Fibroblast of pulmonary artery (primary cell): Measurements from ENCODE around the gene MKRN2OS.
A peak's percentile ranks its signal among the peaks of the same experiment; 100 is the strongest.
"Not testable (repeated sequence)": the region's sequence is repeated elsewhere in the genome, so short reads cannot be mapped to it uniquely, and the experiment has no call there.

ENCODE experiments used
- DNase-seq: peaks from one replicate; pipeline ENCODE4 v3.0.0-alpha.2; 2010; ENCODE audit warnings: low read depth
- H3K4me3 ChIP-seq: replicated peaks from 2 replicates; pipeline ENCODE4 v1.5.1; 2011; ENCODE audit warnings: low read depth, mild to moderate bottlenecking, control low read depth, low read length, moderate library complexity
- TF ChIP-seq, protein P1 (sequence below): IDR thresholded peaks from 2 replicates; pipeline ENCODE4 v1.5.1; 2011; ENCODE audit warnings: mild to moderate bottlenecking, control low read depth, low read length, inconsistent platforms; ENCODE audit errors: missing control alignments

MKRN2OS gene

GRCh38 chr3:12556690-12557472 is 11.6 kb upstream of the MKRN2OS start, which contains the start of gene MKRN2:
MKRN2 (plus strand) TSS chr3:12557087; CDS start chr3:12557151, 64 bp downstream.
- peak; percentile 86 for DNase-seq
- TF ChIP-seq, protein P1, sequence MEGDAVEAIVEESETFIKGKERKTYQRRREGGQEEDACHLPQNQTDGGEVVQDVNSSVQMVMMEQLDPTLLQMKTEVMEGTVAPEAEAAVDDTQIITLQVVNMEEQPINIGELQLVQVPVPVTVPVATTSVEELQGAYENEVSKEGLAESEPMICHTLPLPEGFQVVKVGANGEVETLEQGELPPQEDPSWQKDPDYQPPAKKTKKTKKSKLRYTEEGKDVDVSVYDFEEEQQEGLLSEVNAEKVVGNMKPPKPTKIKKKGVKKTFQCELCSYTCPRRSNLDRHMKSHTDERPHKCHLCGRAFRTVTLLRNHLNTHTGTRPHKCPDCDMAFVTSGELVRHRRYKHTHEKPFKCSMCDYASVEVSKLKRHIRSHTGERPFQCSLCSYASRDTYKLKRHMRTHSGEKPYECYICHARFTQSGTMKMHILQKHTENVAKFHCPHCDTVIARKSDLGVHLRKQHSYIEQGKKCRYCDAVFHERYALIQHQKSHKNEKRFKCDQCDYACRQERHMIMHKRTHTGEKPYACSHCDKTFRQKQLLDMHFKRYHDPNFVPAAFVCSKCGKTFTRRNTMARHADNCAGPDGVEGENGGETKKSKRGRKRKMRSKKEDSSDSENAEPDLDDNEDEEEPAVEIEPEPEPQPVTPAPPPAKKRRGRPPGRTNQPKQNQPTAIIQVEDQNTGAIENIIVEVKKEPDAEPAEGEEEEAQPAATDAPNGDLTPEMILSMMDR: no peak
- peak within 1 kb of the TSS; percentile 76 for H3K4me3 ChIP-seq

GRCh38 chr3:12556314-12556689 is 11.0 kb upstream of the MKRN2OS start:
- DNase-seq: no peak
- TF ChIP-seq, protein P1: no peak
- peak overlapping the region; percentile 76 for H3K4me3 ChIP-seq

DNA sequence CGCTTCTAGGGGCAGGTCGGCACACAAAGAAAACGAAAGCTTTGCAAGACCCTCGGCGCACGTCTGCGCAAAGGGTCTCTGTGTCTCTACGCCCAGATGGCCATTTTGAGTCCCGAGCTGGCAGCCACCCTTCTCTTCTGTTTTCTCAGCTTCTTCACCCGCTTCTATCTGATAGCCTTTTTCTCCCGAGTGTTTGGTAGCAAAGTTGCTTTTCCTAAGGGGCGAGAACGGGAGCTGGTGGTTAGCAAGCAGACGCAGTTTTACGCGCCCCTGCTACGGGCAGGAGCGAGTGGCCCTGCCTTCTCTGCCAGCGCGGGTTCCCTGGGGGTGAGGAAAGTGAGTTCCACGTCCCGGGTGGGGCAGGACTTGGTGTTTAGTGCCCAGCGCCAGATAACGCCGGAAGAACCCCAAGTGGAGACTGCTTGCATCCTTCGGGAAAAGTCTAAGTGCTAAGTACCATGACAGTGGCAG is 8.7 kb upstream of the MKRN2OS start:
- peak; percentile 29 for DNase-seq
- peak overlapping the region; percentile 64 for H3K4me3 ChIP-seq
- TF ChIP-seq, protein P1: no peak

DNA sequence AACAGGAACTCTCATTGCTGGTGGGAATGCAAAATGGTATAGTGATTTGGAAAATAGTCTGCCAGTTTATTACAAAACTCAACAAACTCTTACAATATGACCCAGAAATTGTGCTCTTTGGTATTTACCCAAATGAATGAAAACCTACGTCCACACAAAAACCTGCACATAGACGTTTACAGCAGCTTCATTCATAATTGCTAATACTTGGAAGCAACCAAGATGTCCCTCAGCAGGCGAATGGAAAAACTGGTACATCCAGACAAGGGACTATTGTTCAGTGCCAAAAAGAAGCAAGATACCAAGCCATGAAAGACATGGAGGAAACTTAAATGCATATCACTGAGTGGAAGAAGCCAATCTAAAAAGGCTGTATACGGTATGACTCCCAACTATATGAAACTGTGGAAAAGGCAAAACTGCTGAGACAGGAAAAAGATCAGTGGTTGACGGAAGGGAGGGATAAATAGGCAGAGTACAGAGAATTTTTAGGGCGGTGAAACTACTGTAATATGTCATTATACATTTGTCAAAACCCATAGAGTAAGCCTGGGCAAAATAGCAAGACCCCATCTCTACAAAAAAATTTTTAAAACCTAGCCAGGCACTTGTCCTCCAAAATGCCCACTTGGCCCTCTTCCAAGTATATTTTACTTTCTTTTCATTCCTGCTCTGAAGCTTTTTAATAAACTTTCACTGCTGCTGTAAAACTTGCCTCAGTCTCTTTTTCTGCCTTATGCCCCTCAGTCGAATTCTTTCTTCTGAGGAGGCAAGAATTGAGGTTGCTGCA is 4.9 kb upstream of the MKRN2OS start:
- TF ChIP-seq, protein P1: no peak
- peak; percentile 18 for DNase-seq
- no peak overlapping the region for H3K4me3 ChIP-seq

DNA sequence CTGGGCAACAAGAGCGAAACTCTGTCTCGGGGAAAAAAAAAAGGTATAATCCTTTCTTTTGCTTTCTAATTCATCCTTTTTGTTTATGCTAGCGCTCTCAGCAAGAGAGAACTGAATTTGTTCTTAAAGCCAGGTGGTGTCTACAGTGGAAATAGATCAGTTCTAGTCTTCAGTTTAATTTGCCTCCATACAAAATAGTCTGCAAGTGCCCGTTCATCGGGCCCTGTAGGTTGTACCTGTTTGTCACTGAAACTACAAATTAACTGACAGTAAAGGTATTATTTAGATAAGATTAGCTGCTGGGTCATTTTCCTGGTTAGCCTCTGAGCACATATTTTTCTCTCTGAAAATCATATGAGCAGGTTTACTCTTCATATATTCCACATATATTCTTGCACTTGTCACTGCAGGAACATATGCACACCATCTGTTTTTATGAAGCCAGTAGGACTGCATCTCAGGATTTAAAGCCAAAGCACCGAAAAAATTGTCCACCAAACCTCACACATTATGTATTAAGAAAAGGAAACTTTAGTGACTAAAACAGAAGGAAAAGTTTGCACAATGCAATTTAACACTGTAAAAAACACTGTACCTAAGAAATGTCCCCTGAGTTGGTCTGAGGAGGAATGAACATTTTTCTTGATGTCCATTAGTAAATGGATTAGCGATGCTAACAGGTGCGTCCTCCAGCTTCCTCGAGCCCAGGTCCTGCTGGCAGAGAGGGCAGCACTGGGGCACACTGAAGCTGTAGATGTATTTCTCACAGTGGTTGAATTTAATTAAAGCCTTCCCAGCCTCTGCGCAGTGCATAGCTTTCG is 437 bp downstream of the MKRN2OS start:
- TF ChIP-seq, protein P1: no peak
- H3K4me3 ChIP-seq: no peak overlapping the region
- no peak for DNase-seq

GRCh38 chr3:12543497-12543896 is 1.8 kb downstream of the MKRN2OS start:
- H3K4me3 ChIP-seq, DNase-seq: not testable (repeated sequence)
